HG03064 (cell line): Measurements from ENCODE around the gene STIM2.
A peak's percentile ranks its signal among the peaks of the same experiment; 100 is the strongest.
"Not testable (repeated sequence)": the region's sequence is repeated elsewhere in the genome, so short reads cannot be mapped to it uniquely, and the experiment has no call there.

ENCODE experiments used
- ATAC-seq: cut with Tn5 transposase; IDR thresholded peaks from one replicate; pipeline ENCODE4 v1.9.1; 2021; ENCODE audit warnings: low read depth; ENCODE audit not compliant: unreplicated experiment

STIM2 gene

DNA sequence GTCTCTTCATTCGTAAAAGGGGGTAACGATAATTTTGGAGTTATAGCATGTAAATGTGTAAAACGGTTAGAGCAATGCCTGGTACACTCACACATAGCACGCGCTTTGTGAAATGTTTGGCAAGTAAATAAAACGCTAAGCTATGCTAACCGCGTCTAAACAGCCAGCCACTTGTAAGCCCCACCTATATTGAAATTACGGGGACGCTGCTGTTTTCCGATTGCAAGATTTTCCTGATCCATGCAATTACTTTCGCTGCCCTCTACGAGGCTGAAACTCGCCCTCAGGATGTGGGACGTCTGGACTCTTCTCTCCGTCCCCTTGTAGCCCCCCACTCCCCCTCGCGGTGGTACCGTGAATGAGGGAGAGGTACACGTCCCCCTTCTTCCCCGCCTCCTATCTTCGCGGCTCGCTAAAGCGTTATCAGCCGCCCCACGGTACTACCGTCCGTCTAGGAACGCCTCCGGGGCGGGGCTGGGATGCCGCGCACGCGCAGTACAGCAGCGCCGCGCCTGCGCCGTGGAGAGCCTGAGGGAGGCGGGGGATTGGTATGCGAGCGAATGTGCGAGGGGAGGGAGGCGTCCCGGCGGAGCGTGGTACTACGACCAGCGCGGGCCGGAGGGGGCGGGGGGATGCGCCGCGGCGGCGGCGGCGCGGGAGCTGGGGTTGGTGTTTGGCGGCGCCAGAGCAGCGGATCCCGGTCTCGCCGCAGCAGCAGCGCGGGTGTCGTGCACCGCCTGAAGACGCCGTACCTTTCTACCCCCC lies at the start of gene STIM2:
STIM2 (plus strand) TSS at position 685 of the 765 bp plus-strand sequence.
- peak; percentile 55 for ATAC-seq

DNA sequence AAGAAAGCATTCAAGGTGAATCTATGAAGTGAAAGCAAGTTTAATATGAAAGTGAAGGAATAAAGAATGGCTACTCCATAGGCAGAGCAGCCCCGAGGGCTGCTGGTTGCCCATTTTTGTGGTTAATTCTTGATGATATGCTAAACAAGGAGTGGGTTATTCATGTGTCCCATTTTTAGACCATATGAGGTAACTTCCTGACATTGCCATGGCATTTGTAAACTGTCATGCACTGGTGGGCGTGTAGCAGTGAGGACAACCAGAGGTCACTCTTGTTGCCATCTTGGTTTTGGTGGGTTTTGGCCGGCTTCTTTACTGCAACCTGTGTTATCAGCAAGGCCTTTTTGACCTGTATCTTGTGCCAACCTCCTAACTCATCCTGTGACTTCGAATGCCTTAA lies 49.1 kb upstream of the STIM2 start:
- ATAC-seq: not testable (repeated sequence)

DNA sequence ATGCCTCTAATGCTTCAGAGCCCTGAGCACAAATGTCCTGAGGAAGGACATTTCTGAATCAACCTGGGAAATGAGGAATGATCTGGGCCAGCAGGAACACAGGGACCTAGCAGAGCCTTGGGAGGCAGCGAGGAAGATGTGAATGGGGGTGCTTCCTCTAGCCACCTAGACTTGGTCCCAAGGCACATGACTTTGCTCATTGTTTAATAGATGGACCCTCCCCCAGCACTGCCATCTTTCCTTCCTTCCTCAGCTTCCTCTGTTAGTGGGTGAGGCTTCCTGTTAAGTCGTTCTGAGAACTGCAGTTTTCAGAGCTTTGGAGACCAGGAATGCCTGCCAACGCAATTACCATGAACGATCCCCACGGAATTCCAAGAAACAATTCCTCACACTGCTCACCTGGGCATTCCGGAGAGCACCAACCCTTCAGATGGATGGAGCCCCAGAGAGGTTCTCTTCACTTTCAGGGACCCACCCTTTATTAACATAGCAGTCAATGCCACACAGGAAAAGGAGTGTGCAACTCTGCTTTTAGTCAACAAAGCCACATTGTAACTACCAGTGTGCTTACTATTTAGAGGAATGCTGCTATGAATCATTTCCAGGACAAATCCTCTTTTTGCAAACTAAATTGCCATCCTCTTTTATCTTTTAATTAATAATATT lies 48.5 kb upstream of the STIM2 start:
- ATAC-seq: no peak

DNA sequence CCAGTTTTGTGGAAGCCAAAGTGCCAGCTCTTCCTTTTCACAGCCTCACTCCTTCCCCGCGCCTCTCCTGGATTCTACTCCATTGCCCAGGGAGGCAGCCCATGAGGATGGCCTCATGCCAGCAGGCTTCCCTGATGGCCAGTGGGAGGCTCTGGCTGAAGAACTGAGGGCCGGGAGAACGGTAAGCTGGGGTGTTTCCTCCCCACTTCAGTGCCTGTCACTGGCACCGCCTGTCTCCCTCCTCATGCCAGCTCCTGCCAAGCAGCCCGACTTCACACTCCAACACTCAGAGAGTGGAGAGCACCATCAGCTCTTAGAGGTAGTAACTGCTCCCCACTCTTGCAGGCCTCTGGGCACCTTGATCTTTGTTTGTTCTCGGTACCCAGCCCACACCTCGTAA lies 46.9 kb upstream of the STIM2 start:
- no peak for ATAC-seq

GRCh38 chr4:26815199-26815598 lies 45.4 kb upstream of the STIM2 start:
- no peak for ATAC-seq

GRCh38 chr4:26815706-26816105 lies 44.9 kb upstream of the STIM2 start:
- no peak for ATAC-seq

DNA sequence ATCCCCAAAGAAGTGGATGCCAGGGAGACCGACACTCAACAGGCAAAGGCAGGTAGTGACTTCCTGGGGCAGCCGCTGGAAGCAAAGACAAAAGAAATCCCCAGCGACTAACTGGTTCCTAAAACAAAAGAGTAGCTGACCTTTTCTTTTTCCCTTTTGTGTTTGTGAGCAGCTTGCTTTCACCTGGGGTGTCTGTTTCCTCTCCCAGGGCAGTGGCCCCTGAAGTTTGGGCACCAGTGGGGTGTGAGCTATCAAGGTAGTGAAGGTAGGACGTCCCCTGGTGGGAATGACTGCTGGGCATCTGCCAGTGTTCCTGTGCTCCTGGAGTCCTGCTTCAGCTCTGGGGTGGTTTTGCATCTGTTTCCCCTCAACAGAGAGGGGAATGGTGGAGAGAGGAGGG lies 41.6 kb upstream of the STIM2 start:
- no peak for ATAC-seq

GRCh38 chr4:26819478-26820095 lies 41.1 kb upstream of the STIM2 start:
- ATAC-seq: no peak

GRCh38 chr4:26820346-26820745 lies 40.3 kb upstream of the STIM2 start:
- ATAC-seq: no peak

DNA sequence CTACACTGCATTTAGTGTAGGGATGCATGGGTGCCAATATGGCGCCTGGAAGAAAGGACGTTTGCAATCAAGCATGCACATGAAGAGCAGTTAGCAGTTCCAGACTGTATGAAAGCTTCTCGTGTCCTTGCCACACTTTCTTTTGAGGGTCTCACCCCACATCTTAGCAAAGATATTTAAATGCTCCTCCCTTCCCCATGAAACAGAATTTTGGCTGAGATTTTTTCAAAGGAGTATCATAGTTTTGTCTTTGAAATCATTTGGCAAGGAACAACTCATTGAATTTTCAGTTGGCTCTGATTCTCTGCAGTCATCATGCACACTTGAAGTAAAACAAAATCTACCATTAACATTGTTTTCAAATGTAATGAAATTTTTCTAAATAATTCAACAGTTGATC lies 39.6 kb upstream of the STIM2 start:
- ATAC-seq: no peak

- no peak for ATAC-seq
Observed at GRCh38 chr4:26821677-26822503, 38.8 kb upstream of the STIM2 start.

DNA sequence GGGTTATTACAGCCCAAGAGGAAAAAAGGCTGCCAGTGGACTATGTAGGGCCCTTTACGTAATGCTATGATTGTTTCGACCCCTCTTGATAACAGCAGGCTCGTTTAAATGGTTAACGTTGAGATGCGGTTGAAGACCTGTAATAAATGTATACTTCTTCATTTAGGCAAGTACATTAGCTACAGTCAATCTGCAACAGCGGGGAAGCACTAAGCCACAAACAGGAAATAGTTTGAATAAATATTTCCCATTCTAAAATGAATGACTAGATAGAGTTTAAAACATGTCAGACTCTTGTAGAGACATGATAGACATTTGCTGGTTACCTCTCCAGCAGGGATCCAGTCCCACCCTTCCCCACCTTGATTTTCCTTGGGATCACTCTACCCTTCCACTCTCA lies 38.1 kb upstream of the STIM2 start:
- ATAC-seq: peak; percentile 55

DNA sequence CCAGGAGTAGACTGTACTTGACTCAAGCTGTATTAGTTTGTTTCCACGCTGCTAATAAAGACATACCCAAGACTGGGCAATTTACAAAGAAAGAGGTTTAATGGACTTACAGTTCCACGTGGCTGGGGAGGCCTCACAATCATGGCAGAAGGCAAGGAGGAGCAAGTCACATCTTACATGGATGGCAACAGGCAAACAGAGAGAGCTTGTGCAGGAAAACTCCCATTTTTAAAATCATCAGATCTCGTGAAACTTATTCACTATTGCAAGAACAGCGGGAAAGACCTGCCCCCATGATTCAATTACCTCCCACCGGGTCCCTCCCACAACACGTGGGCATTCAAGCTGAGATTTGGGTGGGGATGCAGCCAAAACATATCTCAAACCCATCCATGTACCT lies 37.7 kb upstream of the STIM2 start:
- ATAC-seq: not testable (repeated sequence)

GRCh38 chr4:26823583-26823982 lies 37.1 kb upstream of the STIM2 start:
- no peak for ATAC-seq

DNA sequence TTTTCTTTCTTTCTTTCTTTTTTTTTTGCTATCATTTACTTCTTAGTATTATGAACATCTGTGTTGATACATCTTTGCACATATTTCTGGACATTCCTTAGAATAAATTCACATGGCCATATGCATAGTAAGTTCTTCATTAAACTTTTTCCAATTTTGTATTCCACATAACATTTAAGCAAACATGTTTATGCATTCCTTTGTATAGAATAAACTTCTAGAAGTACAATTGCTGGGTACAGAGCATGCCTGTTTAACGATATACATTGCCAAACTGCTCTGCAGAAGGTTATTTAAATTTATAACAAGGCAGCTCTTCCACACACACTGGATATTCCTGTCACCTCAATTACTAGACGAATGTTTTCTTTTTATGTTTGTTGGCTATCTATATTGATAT lies 36.0 kb upstream of the STIM2 start:
- no peak for ATAC-seq

GRCh38 chr4:26826721-26827120 lies 33.9 kb upstream of the STIM2 start:
- ATAC-seq: peak; percentile 83

DNA sequence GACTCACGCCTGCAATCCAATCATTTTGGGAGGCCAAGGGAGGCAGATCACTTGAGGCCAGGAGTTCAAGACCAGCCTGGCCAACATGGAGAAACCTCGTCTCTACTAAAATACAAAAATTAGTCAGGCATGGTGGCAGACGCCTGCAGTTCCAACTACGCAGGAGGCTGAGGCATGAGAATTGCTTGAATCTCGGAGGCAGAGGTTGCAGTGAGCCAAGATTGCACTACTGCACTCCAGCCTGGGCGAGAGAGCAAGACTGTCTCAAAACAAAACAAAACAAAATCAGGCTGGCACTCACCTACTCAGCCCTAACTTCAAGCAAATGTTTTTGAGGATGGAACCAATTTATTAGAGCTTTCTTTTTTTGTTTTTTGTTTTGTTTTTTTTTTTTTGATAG lies 33.3 kb upstream of the STIM2 start:
- not testable (repeated sequence) for ATAC-seq

DNA sequence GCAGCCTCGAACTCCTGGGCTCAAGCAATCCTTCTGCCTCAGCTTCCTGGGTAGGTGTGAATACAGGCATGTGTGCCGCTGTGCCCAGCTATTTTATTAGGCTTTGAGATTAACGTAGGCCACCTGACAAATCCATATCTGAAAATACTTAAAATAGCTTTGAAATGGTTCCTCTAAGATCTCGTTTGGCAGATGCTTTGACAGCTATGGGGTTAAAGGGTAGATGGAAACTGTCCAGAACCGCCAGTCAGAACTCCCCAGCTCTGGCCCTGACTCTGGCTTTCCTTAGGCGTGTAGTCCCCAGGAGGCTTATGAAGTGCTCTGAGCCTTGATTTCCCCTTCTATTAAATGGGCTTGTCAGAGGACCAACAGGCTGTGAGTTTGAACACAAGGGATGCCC lies 32.8 kb upstream of the STIM2 start:
- ATAC-seq: no peak

- no peak for ATAC-seq
Observed at GRCh38 chr4:26829018-26829417, 31.6 kb upstream of the STIM2 start.

DNA sequence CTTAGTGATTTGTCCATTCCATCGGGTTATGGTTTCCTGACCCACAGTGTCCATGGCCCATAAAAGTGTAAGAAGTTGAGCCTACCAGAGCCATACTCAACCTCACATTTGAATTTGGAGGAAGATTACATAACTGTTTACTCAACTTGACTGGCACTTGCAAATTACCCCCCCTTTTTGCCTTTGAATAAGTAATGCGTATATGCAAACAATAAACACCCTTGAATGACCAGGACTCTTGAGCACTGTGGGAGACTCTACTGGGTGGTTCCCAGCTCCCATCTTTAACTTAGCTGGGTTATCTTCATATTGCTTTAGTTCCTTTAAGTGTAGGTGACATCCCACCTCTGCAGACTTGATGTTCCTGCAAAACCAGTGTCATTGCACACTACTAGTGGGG lies 30.6 kb upstream of the STIM2 start:
- no peak for ATAC-seq

DNA sequence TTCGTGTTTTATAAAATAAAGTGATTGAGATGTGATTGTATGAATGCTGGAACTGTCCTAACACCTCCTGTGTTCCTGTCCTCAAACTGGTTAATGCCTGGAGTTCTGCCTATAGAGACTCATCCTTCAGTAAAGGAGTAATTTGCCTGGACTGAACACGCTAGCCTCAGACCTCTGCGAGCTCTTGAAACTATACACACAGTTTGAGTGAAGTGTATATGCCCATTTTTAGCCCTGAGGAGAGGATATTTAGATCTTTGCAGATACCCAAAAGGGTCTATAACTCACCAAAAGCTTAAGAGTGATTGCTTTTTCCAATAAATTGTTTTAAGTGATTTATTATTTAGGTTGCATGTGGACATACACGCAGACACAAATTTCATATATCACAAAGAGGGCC lies 29.9 kb upstream of the STIM2 start:
- no peak for ATAC-seq
